Mesenchymal stem cell (in vitro differentiated cells and primary cell): ENCODE measurements around the gene PM20D1.

ENCODE experiments used
- DNase-seq: peaks from one replicate; pipeline ENCODE4 v3.0.0-alpha.2; 2013
- H2AFZ ChIP-seq: one replicate; pipeline ENCODE4 v1.6.1; 2013; ENCODE audit warnings: low read depth, mild to moderate bottlenecking, control low read depth, inconsistent platforms, low read length, moderate library complexity
- H2AK5ac ChIP-seq: 2 replicates; pipeline ENCODE4 v1.6.1; 2013; ENCODE audit warnings: low read length, moderate library complexity, mild to moderate bottlenecking, inconsistent platforms; ENCODE audit not compliant: severe bottlenecking
- H2BK120ac ChIP-seq: one replicate; pipeline ENCODE4 v1.6.1; 2013; ENCODE audit warnings: low read depth, mild to moderate bottlenecking, inconsistent platforms, low read length, moderate library complexity
- H2BK12ac ChIP-seq, 2 experiments: one replicate each; pipeline ENCODE4 v1.6.1; 2013; ENCODE audit warnings: inconsistent platforms in 2 of 2, low read length in 2 of 2, mild to moderate bottlenecking in 2 of 2, moderate library complexity in 2 of 2, control low read depth in 1 of 2
- H2BK15ac ChIP-seq: one replicate; pipeline ENCODE4 v1.6.1; 2013; ENCODE audit warnings: mild to moderate bottlenecking, low read depth, inconsistent platforms; ENCODE audit not compliant: poor library complexity, severe bottlenecking
- H2BK5ac ChIP-seq: 2 replicates; pipeline ENCODE4 v1.6.1; 2013; ENCODE audit warnings: low read depth, mild to moderate bottlenecking, low read length, control low read depth, inconsistent platforms; ENCODE audit not compliant: poor library complexity, severe bottlenecking
- H3K14ac ChIP-seq, 2 experiments: one replicate each; pipeline ENCODE4 v1.6.1; 2013; ENCODE audit warnings: inconsistent platforms in 2 of 2, low read length in 2 of 2, control low read depth in 1 of 2, mild to moderate bottlenecking in 1 of 2, moderate library complexity in 1 of 2
- H3K18ac ChIP-seq, 2 experiments: one replicate each; pipeline ENCODE4 v1.6.1; 2013; ENCODE audit warnings: inconsistent platforms in 2 of 2, low read length in 2 of 2, control low read depth in 1 of 2, low read depth in 1 of 2, mild to moderate bottlenecking in 1 of 2
- H3K23ac ChIP-seq, 2 experiments: one replicate each; pipeline ENCODE4 v1.6.1; 2013; ENCODE audit warnings: inconsistent platforms in 2 of 2, low read length in 2 of 2, mild to moderate bottlenecking in 2 of 2, moderate library complexity in 2 of 2, control low read depth in 1 of 2
- H3K27ac ChIP-seq: 2 replicates; pipeline ENCODE4 v1.5.1; 2013; ENCODE audit warnings: mild to moderate bottlenecking, moderate library complexity, low read length, control low read depth, inconsistent platforms; ENCODE audit not compliant: poor library complexity, severe bottlenecking
- H3K27me3 ChIP-seq, 2 experiments: 2 replicates each; pipeline versions ENCODE4 v1.6.1 to v1.7.0; 2013; ENCODE audit warnings: low read length in 2 of 2, mild to moderate bottlenecking in 2 of 2, moderate library complexity in 2 of 2, control low read depth in 1 of 2, inconsistent platforms in 1 of 2; ENCODE audit not compliant: control insufficient read depth in 1 of 2, insufficient read depth in 1 of 2
- H3K36me3 ChIP-seq, 2 experiments: 2 replicates each; pipeline versions ENCODE4 v1.6.1 to v1.7.0; 2013; ENCODE audit warnings: low read length in 2 of 2, control low read depth in 1 of 2, inconsistent platforms in 1 of 2, low read depth in 1 of 2, mild to moderate bottlenecking in 1 of 2; ENCODE audit not compliant: insufficient read depth in 2 of 2, control insufficient read depth in 1 of 2
- H3K4ac ChIP-seq, 2 experiments: one replicate each; pipeline ENCODE4 v1.6.1; 2013; ENCODE audit warnings: inconsistent platforms in 2 of 2, low read length in 2 of 2, mild to moderate bottlenecking in 2 of 2, moderate library complexity in 2 of 2, control low read depth in 1 of 2, low read depth in 1 of 2
- H3K4me1 ChIP-seq: 2 replicates; pipeline ENCODE4 v1.6.1; 2013; ENCODE audit warnings: low read depth, low read length, control low read depth; ENCODE audit not compliant: control insufficient read depth, insufficient read depth
- H3K4me2 ChIP-seq: 2 replicates; pipeline ENCODE4 v1.6.1; 2013; ENCODE audit warnings: low read length, mild to moderate bottlenecking, inconsistent platforms; ENCODE audit not compliant: poor library complexity, severe bottlenecking
- H3K4me3 ChIP-seq, 2 experiments: 2 replicates each; pipeline versions ENCODE4 v1.5.1 to v1.7.0; 2013; ENCODE audit warnings: low read length in 2 of 2, mild to moderate bottlenecking in 2 of 2, control low read depth in 1 of 2, low read depth in 1 of 2; ENCODE audit not compliant: insufficient read depth in 1 of 2
- H3K79me1 ChIP-seq: replicated peaks from 2 replicates; pipeline ENCODE4 v1.6.1; 2013; ENCODE audit warnings: mild to moderate bottlenecking, control low read depth, low read length, inconsistent platforms; ENCODE audit not compliant: poor library complexity, severe bottlenecking
- H3K9ac ChIP-seq: 2 replicates; pipeline ENCODE4 v1.7.0; 2013; ENCODE audit warnings: mild to moderate bottlenecking, low read length, moderate library complexity
- H3K9me3 ChIP-seq: 2 replicates; pipeline ENCODE4 v1.7.0; 2013; ENCODE audit warnings: mild to moderate bottlenecking, low read length; ENCODE audit not compliant: control insufficient read depth
- H4K8ac ChIP-seq: one replicate; pipeline ENCODE4 v1.6.1; 2013; ENCODE audit warnings: inconsistent platforms, mild to moderate bottlenecking, low read length, moderate library complexity
- H4K91ac ChIP-seq: one replicate; pipeline ENCODE4 v1.6.1; 2013; ENCODE audit warnings: mild to moderate bottlenecking, low read length, inconsistent platforms
- WGBS: methylation state at CpG from one replicate; pipeline ENCODE4 v1.1.7; 2013; ENCODE audit warnings: mixed read lengths; 5-methylcytosine and 5-hydroxymethylcytosine counted together

Gene PM20D1

GRCh38 chr1:205797168-205797567, 52.8 kb downstream of the PM20D1 start:
- H3K9ac ChIP-seq: no peak overlapping the region
- no peak overlapping the region for H4K8ac ChIP-seq
- WGBS: 94% methylated on average over 2 of the region's 2 CpGs
- H2AFZ ChIP-seq: no peak overlapping the region
- H2BK12ac ChIP-seq: no peak overlapping the region
- H3K79me1 ChIP-seq: peaks cover 14% of the 10 kb centered on the region
- no peak overlapping the region for H2BK120ac ChIP-seq
- H3K18ac ChIP-seq: no peak overlapping the region
- no peak overlapping the region for H2BK5ac ChIP-seq
- H3K4ac ChIP-seq: no peak overlapping the region
- no peak overlapping the region for H3K4me2 ChIP-seq
- peaks cover 12% of the 10 kb centered on the region for H3K4me1 ChIP-seq
- no peak overlapping the region for H2BK15ac ChIP-seq
- no peak for DNase-seq
- H3K36me3 ChIP-seq: peaks cover 68 to 77% of the 10 kb centered on the region in 2 experiments
- H3K23ac ChIP-seq: no peak overlapping the region
- H4K91ac ChIP-seq: no peak overlapping the region
- no peak overlapping the region for H2AK5ac ChIP-seq
- no peaks in the 10 kb centered on the region for H3K9me3 ChIP-seq
- no peaks in the 10 kb centered on the region for H3K27me3 ChIP-seq
- H3K14ac ChIP-seq: no peak overlapping the region
- no peak overlapping the region for H3K27ac ChIP-seq
- H3K4me3 ChIP-seq: no peak overlapping the region

GRCh38 chr1:205794011-205794730, 55.8 kb downstream of the PM20D1 start:
- H3K4me1 ChIP-seq: peaks cover 1% of the 10 kb centered on the region
- H2BK5ac ChIP-seq: no peak overlapping the region
- peaks cover 60 to 92% of the 10 kb centered on the region in 2 experiments for H3K36me3 ChIP-seq
- H3K14ac ChIP-seq: no peak overlapping the region
- no peak for DNase-seq
- no peak overlapping the region for H4K8ac ChIP-seq
- H3K79me1 ChIP-seq: no peaks in the 10 kb centered on the region
- no peak overlapping the region for H3K4me2 ChIP-seq
- H2AK5ac ChIP-seq: no peak overlapping the region
- no peak overlapping the region for H2BK12ac ChIP-seq
- H3K9ac ChIP-seq: no peak overlapping the region
- H2AFZ ChIP-seq: no peak overlapping the region
- no peak overlapping the region for H2BK120ac ChIP-seq
- H2BK15ac ChIP-seq: no peak overlapping the region
- H3K27ac ChIP-seq: no peak overlapping the region
- no peak overlapping the region for H3K18ac ChIP-seq
- no peak overlapping the region for H3K4ac ChIP-seq
- H3K9me3 ChIP-seq: no peaks in the 10 kb centered on the region
- no peaks in the 10 kb centered on the region for H3K27me3 ChIP-seq
- no peak overlapping the region for H4K91ac ChIP-seq
- H3K4me3 ChIP-seq: no peak overlapping the region
- 80% methylated on average over 5 of the region's 5 CpGs for WGBS
- no peak overlapping the region for H3K23ac ChIP-seq

GRCh38 chr1:205792961-205793673, 56.8 kb downstream of the PM20D1 start:
- no peak overlapping the region for H2AFZ ChIP-seq
- no peak overlapping the region for H4K91ac ChIP-seq
- H2BK12ac ChIP-seq: no peak overlapping the region
- H3K4me1 ChIP-seq: no peaks in the 10 kb centered on the region
- no peak overlapping the region for H2BK120ac ChIP-seq
- no peak overlapping the region for H3K9ac ChIP-seq
- no peaks in the 10 kb centered on the region for H3K79me1 ChIP-seq
- DNase-seq: no peak
- H3K23ac ChIP-seq: peak overlapping the region in 1 of 2 experiments; percentile 70
- H3K4me2 ChIP-seq: no peak overlapping the region
- no peak overlapping the region for H2AK5ac ChIP-seq
- no peak overlapping the region for H4K8ac ChIP-seq
- H3K9me3 ChIP-seq: no peaks in the 10 kb centered on the region
- WGBS: 88% methylated on average over 6 of the region's 6 CpGs
- H3K27ac ChIP-seq: no peak overlapping the region
- H3K27me3 ChIP-seq: no peaks in the 10 kb centered on the region
- H3K4ac ChIP-seq: no peak overlapping the region
- no peak overlapping the region for H3K4me3 ChIP-seq
- no peak overlapping the region for H3K14ac ChIP-seq
- no peak overlapping the region for H2BK5ac ChIP-seq
- H3K36me3 ChIP-seq: peaks cover 51 to 82% of the 10 kb centered on the region in 2 experiments
- no peak overlapping the region for H2BK15ac ChIP-seq
- H3K18ac ChIP-seq: no peak overlapping the region

GRCh38 chr1:205792481-205792881, 57.5 kb downstream of the PM20D1 start:
- Histone ChIP-seq H3K9ac (no peak overlapping the region), H3K36me3 (peaks cover 45 to 75% of the 10 kb centered on the region in 2 experiments), H3K27me3 (no peaks in the 10 kb centered on the region), H2BK5ac (no peak overlapping the region), H2BK120ac (no peak overlapping the region), H3K14ac (no peak overlapping the region), H4K8ac (no peak overlapping the region), H3K9me3 (no peaks in the 10 kb centered on the region), H3K79me1 (no peaks in the 10 kb centered on the region), H2AFZ (no peak overlapping the region), H2AK5ac (no peak overlapping the region), H3K23ac (no peak overlapping the region), H3K4me3 (no peak overlapping the region), H2BK12ac (no peak overlapping the region), H3K4me1 (no peaks in the 10 kb centered on the region), H4K91ac (no peak overlapping the region), H3K4ac (no peak overlapping the region), H3K18ac (no peak overlapping the region), H3K27ac (no peak overlapping the region), H3K4me2 (no peak overlapping the region), H2BK15ac (no peak overlapping the region)
- 98% methylated on average over 8 of the region's 8 CpGs for WGBS
- DNase-seq: no peak
